ENCODE data around the gene GLUL. TPM values are rescaled to one million over a fixed set of nuclear protein-coding genes. Genes with fewer than 3 reads are reported as not detected.

Gene GLUL
- total RNA-seq, 1 donor from 2014 or later: 435 TPM

DNA sequence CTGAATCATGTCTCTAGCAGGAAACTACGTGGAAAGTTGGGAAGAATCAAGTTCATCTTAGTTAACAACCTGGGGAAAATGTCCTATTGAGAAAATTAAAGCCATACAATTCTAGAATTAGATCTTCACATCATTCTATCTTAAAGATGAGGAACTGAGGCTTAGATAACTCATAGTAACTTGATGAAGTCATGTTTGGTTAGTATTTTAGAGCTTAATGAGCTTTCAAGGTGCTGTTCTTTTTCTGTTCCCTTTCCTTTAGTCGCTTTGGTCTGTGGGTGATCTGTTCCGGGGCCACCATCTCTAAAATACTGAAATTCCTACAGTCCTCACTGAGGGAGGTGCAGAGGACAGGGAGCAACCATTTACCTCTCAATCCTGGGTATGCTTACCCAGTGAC, 4.3 kb upstream of the GLUL start:
- Histone ChIP-seq H3K27me3 (ENCODE audit: control insufficient read depth in 3 of 3, insufficient read depth in 3 of 3, low read length in 3 of 3) (no peaks in the 10 kb centered on the region), H3K4me1 (ENCODE audit: control insufficient read depth in 3 of 3, insufficient read depth in 3 of 3, low read length in 3 of 3) (peaks cover 5 to 18% (median 15%) of the 10 kb centered on the region in 3 donors), H3K27ac (ENCODE audit: low read depth, low read length) (no peak overlapping the region), H3K9me3 (ENCODE audit: control insufficient read depth in 3 of 3, low read length in 3 of 3) (no peaks in the 10 kb centered on the region), H3K36me3 (ENCODE audit: control insufficient read depth in 3 of 3, insufficient read depth in 3 of 3, low read length in 3 of 3) (no peaks in the 10 kb centered on the region), H3K9ac (ENCODE audit: low read depth in 1 of 3, low read length in 3 of 3) (no peak overlapping the region), H3K4me3 (ENCODE audit: low read length in 3 of 3) (no peak overlapping the region)

DNA sequence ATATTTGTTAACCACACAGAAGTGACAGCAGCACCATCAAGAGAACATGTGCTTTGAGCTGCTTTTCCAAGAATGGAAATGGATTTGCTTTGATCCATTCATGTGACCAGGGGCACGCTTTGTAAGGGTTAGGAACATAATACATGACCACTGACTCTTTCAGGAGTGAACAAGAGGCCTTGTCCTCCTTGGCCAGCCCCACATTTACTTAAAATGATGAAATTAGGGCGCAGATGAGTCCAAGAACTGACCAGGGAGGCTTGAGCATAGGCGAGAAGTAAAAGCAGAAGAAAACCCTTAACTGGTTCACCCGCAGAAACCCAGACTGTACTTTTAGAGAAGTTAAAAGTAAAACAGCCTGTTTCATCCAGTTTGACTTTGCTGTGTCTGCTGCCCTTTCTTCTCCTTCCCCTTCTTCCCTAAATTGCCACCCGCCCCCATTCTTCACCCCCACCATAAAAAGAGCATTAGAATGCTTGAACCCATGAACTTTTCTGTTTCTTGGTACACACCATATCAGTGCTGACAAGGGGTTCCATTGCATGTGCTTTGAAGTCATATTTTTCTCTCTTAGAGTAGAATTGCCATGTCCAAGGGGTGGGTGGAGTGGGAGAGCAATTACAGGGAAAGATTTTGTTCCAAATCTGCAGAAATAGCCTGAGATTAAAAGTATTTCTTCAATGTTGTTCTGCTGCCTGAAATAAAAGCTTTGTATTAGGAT, 2.6 kb upstream of the GLUL start:
- Histone ChIP-seq H3K4me3 (ENCODE audit: low read length in 3 of 3) (no peak overlapping the region), H3K27ac (ENCODE audit: low read depth, low read length) (peak overlapping the region; percentile 52), H3K4me1 (ENCODE audit: control insufficient read depth in 3 of 3, insufficient read depth in 3 of 3, low read length in 3 of 3) (peaks cover 7 to 22% (median 18%) of the 10 kb centered on the region in 3 donors), H3K9ac (ENCODE audit: low read depth in 1 of 3, low read length in 3 of 3) (no peak overlapping the region), H3K9me3 (ENCODE audit: control insufficient read depth in 3 of 3, low read length in 3 of 3) (no peaks in the 10 kb centered on the region), H3K36me3 (ENCODE audit: control insufficient read depth in 3 of 3, insufficient read depth in 3 of 3, low read length in 3 of 3) (peaks cover 2 to 13% (median 12%) of the 10 kb centered on the region in 3 donors), H3K27me3 (ENCODE audit: control insufficient read depth in 3 of 3, insufficient read depth in 3 of 3, low read length in 3 of 3) (no peaks in the 10 kb centered on the region)

DNA sequence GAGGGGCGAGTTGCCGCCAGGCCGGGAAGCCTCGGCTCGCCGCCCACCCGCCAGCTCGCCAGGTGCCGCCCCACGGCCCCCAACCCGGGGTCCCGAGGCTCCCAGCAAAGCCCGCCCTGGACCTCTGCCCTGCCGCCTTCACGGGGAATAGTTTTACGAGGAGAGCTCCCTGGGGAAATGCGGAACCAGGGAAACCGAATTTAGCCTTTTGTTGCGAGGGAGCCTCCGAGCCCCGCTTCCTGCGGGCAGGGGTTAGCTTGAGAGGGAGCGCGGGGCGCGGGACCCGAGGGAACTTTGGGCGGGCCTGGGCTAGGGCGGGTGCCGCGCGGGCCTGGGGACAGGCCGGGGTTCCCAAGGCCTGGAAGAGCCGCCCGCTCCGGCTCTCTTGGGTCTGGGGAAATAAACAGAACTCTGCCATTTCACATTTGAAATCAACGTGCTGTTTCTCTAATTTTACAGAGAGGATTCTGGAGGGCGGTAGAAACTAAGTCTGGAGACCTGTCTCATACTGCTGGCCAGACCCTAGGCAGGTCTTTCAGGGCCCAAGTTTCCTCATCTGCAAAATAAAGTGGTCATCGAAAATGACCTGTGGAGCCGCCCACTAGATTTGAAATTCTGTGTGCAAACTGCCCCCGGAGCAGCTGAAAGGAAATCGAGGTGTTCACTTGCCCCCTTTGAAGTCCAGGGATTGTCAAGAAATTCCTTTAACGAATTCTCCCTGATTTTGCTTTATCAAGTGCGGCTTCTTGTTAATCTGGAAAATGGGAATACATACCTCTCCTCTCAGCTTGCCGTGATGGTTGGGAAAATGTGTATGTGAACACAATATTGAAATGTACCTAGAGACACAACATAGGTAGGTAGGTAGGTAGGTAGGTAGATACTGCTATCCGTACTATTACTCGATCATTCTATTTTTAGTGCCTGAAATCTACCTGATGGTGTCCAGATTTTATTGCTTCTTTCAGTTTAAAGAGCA, 749 bp upstream of the GLUL start:
- H3K27me3 ChIP-seq (ENCODE audit: control insufficient read depth in 3 of 3, insufficient read depth in 3 of 3, low read length in 3 of 3): no peaks in the 10 kb centered on the region
- peak overlapping the region; percentile 79 to 97 (median 88) for H3K9ac ChIP-seq (ENCODE audit: low read depth in 1 of 3, low read length in 3 of 3)
- peak overlapping the region; percentile 97 for H3K27ac ChIP-seq (ENCODE audit: low read depth, low read length)
- peak overlapping the region; percentile 64 to 92 (median 92) for H3K4me3 ChIP-seq (ENCODE audit: low read length in 3 of 3)
- H3K36me3 ChIP-seq (ENCODE audit: control insufficient read depth in 3 of 3, insufficient read depth in 3 of 3, low read length in 3 of 3): peaks cover 15 to 27% (median 24%) of the 10 kb centered on the region in 3 donors
- H3K4me1 ChIP-seq (ENCODE audit: control insufficient read depth in 3 of 3, insufficient read depth in 3 of 3, low read length in 3 of 3): peaks cover 18 to 38% (median 32%) of the 10 kb centered on the region in 3 donors
- H3K9me3 ChIP-seq (ENCODE audit: control insufficient read depth in 3 of 3, low read length in 3 of 3): no peaks in the 10 kb centered on the region

DNA sequence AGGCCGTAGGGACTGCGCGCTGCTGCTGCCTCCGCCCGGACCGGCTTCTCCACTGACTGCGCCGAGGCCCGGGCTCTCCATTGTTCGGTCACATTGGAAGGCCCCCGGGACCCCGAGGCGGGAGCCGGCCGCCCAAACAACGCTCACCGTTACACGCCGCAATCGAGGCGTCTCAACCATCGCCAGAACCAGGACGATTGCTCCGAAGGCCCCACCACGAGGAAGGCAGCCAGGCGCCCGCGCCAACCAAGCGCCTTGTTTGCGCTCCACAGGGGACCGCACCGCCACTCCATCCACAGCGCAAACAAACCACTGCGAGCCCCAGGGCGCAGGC, 595 bp downstream of the GLUL start:
- Histone ChIP-seq H3K27ac (ENCODE audit: low read depth, low read length) (peak overlapping the region; percentile 97), H3K4me1 (ENCODE audit: control insufficient read depth in 3 of 3, insufficient read depth in 3 of 3, low read length in 3 of 3) (peaks cover 19 to 45% (median 23%) of the 10 kb centered on the region in 3 donors), H3K36me3 (ENCODE audit: control insufficient read depth in 3 of 3, insufficient read depth in 3 of 3, low read length in 3 of 3) (peaks cover 28 to 40% (median 37%) of the 10 kb centered on the region in 3 donors)

DNA sequence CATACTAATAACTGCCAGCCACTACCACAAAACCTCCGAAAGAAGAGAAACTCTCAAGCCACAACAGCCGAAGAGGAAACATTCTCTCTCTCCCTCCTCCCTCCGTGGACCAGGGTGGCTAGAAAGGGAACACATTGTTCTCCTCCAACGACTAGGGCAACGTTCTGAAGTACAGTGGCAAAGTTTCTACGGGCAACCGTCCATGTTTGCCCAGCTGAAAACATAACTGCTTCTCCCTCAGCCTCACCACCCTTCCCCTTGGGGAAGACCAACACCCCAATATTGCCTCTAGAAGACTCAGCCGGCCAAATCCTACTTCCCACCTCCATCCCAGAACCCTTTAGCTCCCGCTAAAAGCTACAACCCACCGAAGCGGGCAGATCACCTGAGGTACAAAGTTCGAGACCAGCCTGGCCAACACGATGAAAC, 2.0 kb downstream of the GLUL start:
- Histone ChIP-seq H3K4me1 (ENCODE audit: control insufficient read depth in 3 of 3, insufficient read depth in 3 of 3, low read length in 3 of 3) (peaks cover 19 to 48% (median 31%) of the 10 kb centered on the region in 3 donors), H3K36me3 (ENCODE audit: control insufficient read depth in 3 of 3, insufficient read depth in 3 of 3, low read length in 3 of 3) (peaks cover 42 to 53% (median 49%) of the 10 kb centered on the region in 3 donors), H3K27me3 (ENCODE audit: control insufficient read depth in 3 of 3, insufficient read depth in 3 of 3, low read length in 3 of 3) (no peaks in the 10 kb centered on the region), H3K4me3 (ENCODE audit: low read length in 3 of 3) (peak overlapping the region; percentile 92 to 94 (median 92)), H3K9me3 (ENCODE audit: control insufficient read depth in 3 of 3, low read length in 3 of 3) (no peaks in the 10 kb centered on the region), H3K27ac (ENCODE audit: low read depth, low read length) (peak overlapping the region; percentile 97), H3K9ac (ENCODE audit: low read depth in 1 of 3, low read length in 3 of 3) (peak overlapping the region; percentile 89 to 97 (median 95))

More for the DNA sequence above, 595 bp downstream of the GLUL start:
- Histone ChIP-seq H3K9me3 (ENCODE audit: control insufficient read depth in 3 of 3, low read length in 3 of 3) (no peaks in the 10 kb centered on the region), H3K4me3 (ENCODE audit: low read length in 3 of 3) (peak overlapping the region; percentile 92 to 94 (median 92)), H3K27me3 (ENCODE audit: control insufficient read depth in 3 of 3, insufficient read depth in 3 of 3, low read length in 3 of 3) (no peaks in the 10 kb centered on the region), H3K9ac (ENCODE audit: low read depth in 1 of 3, low read length in 3 of 3) (peak overlapping the region; percentile 86 to 97 (median 95))

DNA sequence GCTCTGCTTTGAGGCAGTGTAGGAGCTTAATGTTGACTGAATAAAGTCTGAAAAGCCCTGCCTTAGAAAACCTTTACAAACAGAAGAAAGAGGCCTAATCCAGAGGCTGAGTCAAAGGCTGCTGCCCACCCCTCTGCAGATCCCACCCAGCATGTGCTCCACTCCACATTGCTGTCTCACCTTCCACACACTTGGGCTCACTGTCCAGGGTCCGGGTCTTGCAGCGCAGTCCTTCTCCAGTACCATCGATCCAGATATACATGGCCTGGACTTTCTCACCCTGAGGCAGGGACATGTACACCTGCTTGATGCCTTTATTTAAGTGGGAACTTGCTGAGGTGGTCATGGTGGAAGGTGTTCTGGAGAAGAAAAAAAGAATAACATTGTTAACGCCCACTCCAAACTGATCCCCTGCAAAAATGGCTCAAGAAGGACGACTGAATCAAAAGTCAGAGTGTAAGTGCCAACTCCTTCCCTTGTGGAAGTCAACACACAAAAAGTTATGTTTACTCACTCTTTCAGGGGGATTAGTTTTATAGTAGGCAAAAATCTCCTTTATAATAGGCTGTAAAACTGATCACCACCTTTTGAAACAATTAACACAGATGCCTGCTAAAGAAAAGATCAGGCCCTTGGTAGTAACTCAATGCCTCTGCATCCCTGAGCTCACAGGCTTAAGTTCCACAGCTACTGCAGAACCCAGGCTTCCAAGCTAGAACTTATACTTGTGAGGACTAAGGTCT, 3.0 kb downstream of the GLUL start:
- H3K36me3 ChIP-seq (ENCODE audit: control insufficient read depth in 3 of 3, insufficient read depth in 3 of 3, low read length in 3 of 3): peaks cover 52 to 64% (median 59%) of the 10 kb centered on the region in 3 donors
- no peaks in the 10 kb centered on the region for H3K27me3 ChIP-seq (ENCODE audit: control insufficient read depth in 3 of 3, insufficient read depth in 3 of 3, low read length in 3 of 3)
- H3K4me3 ChIP-seq (ENCODE audit: low read length in 3 of 3): peak overlapping the region; percentile 92 to 94 (median 92)
- peaks cover 19 to 48% (median 31%) of the 10 kb centered on the region in 3 donors for H3K4me1 ChIP-seq (ENCODE audit: control insufficient read depth in 3 of 3, insufficient read depth in 3 of 3, low read length in 3 of 3)
- peak overlapping the region; percentile 97 for H3K27ac ChIP-seq (ENCODE audit: low read depth, low read length)
- H3K9me3 ChIP-seq (ENCODE audit: control insufficient read depth in 3 of 3, low read length in 3 of 3): no peaks in the 10 kb centered on the region
- peak overlapping the region; percentile 60 to 97 (median 95) for H3K9ac ChIP-seq (ENCODE audit: low read depth in 1 of 3, low read length in 3 of 3)

DNA sequence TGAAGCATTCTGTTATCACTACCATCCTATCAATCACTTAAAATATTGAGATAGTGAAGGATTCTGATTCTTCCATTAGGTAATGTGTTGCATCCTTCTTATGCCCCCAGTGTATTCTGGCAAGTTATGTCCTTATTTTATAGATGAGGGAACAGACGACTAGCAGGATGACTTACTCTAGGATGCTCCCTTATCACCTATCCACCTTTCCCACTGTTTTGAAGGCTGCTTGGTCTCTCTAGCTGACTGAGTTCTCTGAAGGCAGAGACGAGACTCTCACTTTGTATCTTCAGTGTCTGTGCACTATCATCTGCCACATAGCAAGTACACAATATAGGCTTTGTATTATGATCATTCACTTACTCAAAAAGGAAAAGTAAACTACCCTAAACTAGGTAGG, 4.0 kb downstream of the GLUL start:
- no peaks in the 10 kb centered on the region for H3K27me3 ChIP-seq (ENCODE audit: control insufficient read depth in 3 of 3, insufficient read depth in 3 of 3, low read length in 3 of 3)
- H3K36me3 ChIP-seq (ENCODE audit: control insufficient read depth in 3 of 3, insufficient read depth in 3 of 3, low read length in 3 of 3): peaks cover 61 to 70% (median 64%) of the 10 kb centered on the region in 3 donors
- H3K9me3 ChIP-seq (ENCODE audit: control insufficient read depth in 3 of 3, low read length in 3 of 3): no peaks in the 10 kb centered on the region
- no peak overlapping the region for H3K9ac ChIP-seq (ENCODE audit: low read depth in 1 of 3, low read length in 3 of 3)
- peaks cover 19 to 42% (median 29%) of the 10 kb centered on the region in 3 donors for H3K4me1 ChIP-seq (ENCODE audit: control insufficient read depth in 3 of 3, insufficient read depth in 3 of 3, low read length in 3 of 3)
- no peak overlapping the region for H3K4me3 ChIP-seq (ENCODE audit: low read length in 3 of 3)
- no peak overlapping the region for H3K27ac ChIP-seq (ENCODE audit: low read depth, low read length)

DNA sequence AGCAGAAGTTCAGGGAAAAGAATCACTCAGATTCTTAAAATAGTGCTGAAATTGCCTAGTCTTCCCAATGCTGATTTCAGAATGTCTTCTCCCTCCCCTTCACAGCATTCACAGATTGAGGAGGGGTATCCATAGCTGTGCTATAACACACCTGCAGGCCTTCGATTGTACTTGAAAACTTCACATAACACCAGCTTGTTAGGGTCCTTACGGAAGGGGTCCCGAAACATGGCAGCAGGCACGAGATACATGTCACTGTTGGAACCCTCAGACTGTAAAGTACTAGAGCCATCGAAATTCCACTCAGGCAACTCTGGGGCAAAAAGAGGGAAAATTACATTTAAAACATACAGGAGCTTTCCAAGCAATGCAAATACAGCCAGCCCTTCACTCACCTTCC, 4.6 kb downstream of the GLUL start:
- peaks cover 19 to 42% (median 25%) of the 10 kb centered on the region in 3 donors for H3K4me1 ChIP-seq (ENCODE audit: control insufficient read depth in 3 of 3, insufficient read depth in 3 of 3, low read length in 3 of 3)

More for the DNA sequence above, 4.6 kb downstream of the GLUL start:
- Histone ChIP-seq H3K27ac (ENCODE audit: low read depth, low read length) (peak overlapping the region; percentile 7), H3K27me3 (ENCODE audit: control insufficient read depth in 3 of 3, insufficient read depth in 3 of 3, low read length in 3 of 3) (no peaks in the 10 kb centered on the region), H3K4me3 (ENCODE audit: low read length in 3 of 3) (no peak overlapping the region), H3K36me3 (ENCODE audit: control insufficient read depth in 3 of 3, insufficient read depth in 3 of 3, low read length in 3 of 3) (peaks cover 67 to 76% (median 70%) of the 10 kb centered on the region in 3 donors), H3K9ac (ENCODE audit: low read depth in 1 of 3, low read length in 3 of 3) (no peak overlapping the region), H3K9me3 (ENCODE audit: control insufficient read depth in 3 of 3, low read length in 3 of 3) (no peaks in the 10 kb centered on the region)

All from skeletal muscle tissue (tissue), 4 donors.